NCI-H510A (cell line): ENCODE measurements around the gene AAMP.

Experiments used
- DNase-seq: peaks from one replicate; lab custom pipeline; 2025; lab: John Stamatoyannopoulos, UW

Gene AAMP

GRCh38 chr2:218293715-218294429 is 23.9 kb upstream of the AAMP start:
- DNase-seq = no peak

- DNase-seq = peak; percentile 71
These were observed 22.4 kb upstream of the AAMP start, which contains the start of gene TMBIM1 for GRCh38 chr2:218292048-218293014. TMBIM1 (minus strand) TSS chr2:218292503; CDS start chr2:218282141, 10,362 bp downstream.

GRCh38 chr2:218291318-218292047 is 21.5 kb upstream of the AAMP start:
- DNase-seq = no peak

- DNase-seq = no peak
These were observed 20.7 kb upstream of the AAMP start for GRCh38 chr2:218290316-218291261.

- DNase-seq = no peak
These were observed 19.8 kb upstream of the AAMP start for GRCh38 chr2:218289639-218290315.

GRCh38 chr2:218286570-218287459 is 16.9 kb upstream of the AAMP start:
- DNase-seq = peak; percentile 62

- no peak for DNase-seq
These were observed 15.7 kb upstream of the AAMP start for GRCh38 chr2:218285604-218286003.

GRCh38 chr2:218284106-218284811 is 14.3 kb upstream of the AAMP start:
- no peak for DNase-seq

- DNase-seq = no peak
These were observed 12.4 kb upstream of the AAMP start for GRCh38 chr2:218282173-218282991.

- DNase-seq = no peak
These were observed 11.5 kb upstream of the AAMP start for GRCh38 chr2:218281449-218281848.

- no peak for DNase-seq
These were observed 10.4 kb upstream of the AAMP start for GRCh38 chr2:218280260-218280870.

- DNase-seq = no peak
These were observed 8.8 kb upstream of the AAMP start for GRCh38 chr2:218278531-218279360.

GRCh38 chr2:218277921-218278320 is 8.0 kb upstream of the AAMP start:
- DNase-seq = no peak

- no peak for DNase-seq
These were observed 7.2 kb upstream of the AAMP start for GRCh38 chr2:218276986-218277755.

- no peak for DNase-seq
These were observed 5.6 kb upstream of the AAMP start for GRCh38 chr2:218275371-218276072.
